Astrocyte of the cerebellum (primary cell): ENCODE results near the gene COTL1.

Experiments used
- DNase-seq: peaks from one replicate; pipeline ENCODE4 v3.0.0-alpha.2; 2011; ENCODE audit warnings: low read depth
- H3K4me3 ChIP-seq: 2 replicates; pipeline ENCODE4 v1.5.1; 2011; ENCODE audit warnings: mild to moderate bottlenecking, low read depth, low read length, moderate library complexity
- CTCF ChIP-seq: IDR thresholded peaks from 2 replicates; pipeline ENCODE4 v1.5.1; 2012; ENCODE audit warnings: low read length, low read depth, moderate library complexity, mild to moderate bottlenecking; ENCODE audit errors: missing control alignments
- in situ Hi-C: cut with HindIII; loops from 2 replicates; pipeline ENCODE4 v1.10.0; 2017; ENCODE audit warnings: low sequenced_read_pairs

The COTL1 gene

GRCh38 chr16:84617791-84618580 is at the start of gene COTL1:
TSS of gene COTL1 (minus strand) at chr16:84618078. CDS start at chr16:84617914, 164 bp downstream.
- H3K4me3 ChIP-seq, result peak within 1 kb of the TSS; percentile 88
- in situ Hi-C loops, result no loop called here
- TF ChIP-seq CTCF, result no peak
- peak; percentile 97 for DNase-seq

GRCh38 chr16:84665843-84666242 is 48.0 kb upstream of the COTL1 start:
- no peak overlapping the region for H3K4me3 ChIP-seq
- no peak for TF ChIP-seq CTCF
- in situ Hi-C loops, result no loop called here
- DNase-seq, result no peak

- no peak for TF ChIP-seq CTCF
- in situ Hi-C loops, result no loop called here
- DNase-seq, result no peak
These were observed 47.5 kb upstream of the COTL1 start for GRCh38 chr16:84665359-84665758.

GRCh38 chr16:84663433-84664101 is 45.7 kb upstream of the COTL1 start:
- DNase-seq, result no peak
- no peak for TF ChIP-seq CTCF
- in situ Hi-C loops, result loop anchor here (5.0 kb wide), 1 partner anchor 96 kb away; no protein-coding TSS in a partner anchor
- no peak overlapping the region for H3K4me3 ChIP-seq

More at GRCh38 chr16:84665359-84665758, 47.5 kb upstream of the COTL1 start:
- H3K4me3 ChIP-seq, result no peak overlapping the region

- in situ Hi-C loops, result loop anchor here (5.0 kb wide), 1 partner anchor 95 kb away; no protein-coding TSS in a partner anchor
- no peak for DNase-seq
- no peak for TF ChIP-seq CTCF
- no peak overlapping the region for H3K4me3 ChIP-seq
These were observed 44.6 kb upstream of the COTL1 start for GRCh38 chr16:84662471-84662870.

- TF ChIP-seq CTCF, result no peak
- H3K4me3 ChIP-seq, result no peak overlapping the region
- in situ Hi-C loops, result loop anchor here (5.0 kb wide), 1 partner anchor 94 kb away; no protein-coding TSS in a partner anchor
- DNase-seq, result no peak
These were observed 43.7 kb upstream of the COTL1 start for GRCh38 chr16:84661418-84662060.
